ENCODE results near the gene RASSF8. TPM values are rescaled to one million over a fixed set of nuclear protein-coding genes. Genes with fewer than 3 reads are reported as not detected.

RASSF8 gene
- total and polyA plus RNA-seq, 10 donors: 1.4 to 38.0 (median 10.9) TPM

GRCh38 chr12:25926536-25926935 is 31.9 kb upstream of the RASSF8 start:
- H3K4me3 ChIP-seq: no peak overlapping the region
- 48 to 57% (median 54%) methylated on average over 5 of the region's 5 CpGs for WGBS, 5 donors
- TF ChIP-seq POLR2AphosphoS5 (IDR thresholded peaks at IDR 0.05) (no peak), CTCF (IDR thresholded peaks at IDR 0.05 in 8 of 11, conservative IDR thresholded peaks at IDR 0.05 in 3 of 11) (no peak), POLR2A (IDR thresholded peaks at IDR 0.05) (no peak)
- H3K36me3 ChIP-seq: no peaks in the 10 kb centered on the region
- no peak overlapping the region for H3K27ac ChIP-seq
- no peak for DNase-seq
- intact Hi-C loops (cut with DNase I; ENCODE audit: low total_unique reads): no loop called here
- H3K27me3 ChIP-seq (replicated peaks in 1 of 7): no peaks in the 10 kb centered on the region
- no peaks in the 10 kb centered on the region for H3K9me3 ChIP-seq
- H3K4me1 ChIP-seq: no peaks in the 10 kb centered on the region

DNA sequence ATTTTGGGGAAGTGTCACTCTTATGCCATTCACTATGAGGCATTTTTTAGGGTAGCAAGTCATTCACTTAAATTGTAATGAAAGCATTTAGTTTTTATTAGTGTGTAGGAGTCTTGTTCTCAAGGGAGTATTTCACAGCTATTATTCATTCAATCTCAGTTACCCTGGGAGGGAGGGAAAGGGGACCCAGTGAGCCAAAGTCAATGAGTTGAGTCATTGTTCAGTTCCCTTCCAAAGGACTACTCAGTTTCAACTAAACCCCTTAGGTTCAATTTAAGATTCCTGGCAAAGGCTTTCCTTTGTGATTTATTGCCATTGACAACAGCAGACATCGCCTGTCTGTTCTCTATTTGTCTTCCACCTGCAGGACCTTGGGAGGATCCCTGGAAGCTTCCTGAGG is 29.3 kb upstream of the RASSF8 start:
- Histone ChIP-seq H3K9me3 (no peaks in the 10 kb centered on the region), H3K27ac (no peak overlapping the region), H3K4me1 (no peaks in the 10 kb centered on the region), H3K36me3 (no peaks in the 10 kb centered on the region), H3K27me3 (replicated peaks in 1 of 7) (no peaks in the 10 kb centered on the region), H3K4me3 (no peak overlapping the region)
- WGBS, 5 donors: 42 to 89% (median 82%) methylated on average over 1 of the region's 1 CpG
- DNase-seq: no peak
- intact Hi-C loops (cut with DNase I; ENCODE audit: low total_unique reads): no loop called here
- TF ChIP-seq CTCF (IDR thresholded peaks at IDR 0.05 in 8 of 11, conservative IDR thresholded peaks at IDR 0.05 in 3 of 11): no peak
- TF ChIP-seq POLR2A (IDR thresholded peaks at IDR 0.05): no peak
- no peak for TF ChIP-seq POLR2AphosphoS5 (IDR thresholded peaks at IDR 0.05)

GRCh38 chr12:25932971-25933370 is 25.5 kb upstream of the RASSF8 start:
- H3K9me3 ChIP-seq: no peaks in the 10 kb centered on the region
- H3K4me3 ChIP-seq: no peak overlapping the region
- no peak for TF ChIP-seq POLR2AphosphoS5 (IDR thresholded peaks at IDR 0.05)
- H3K27ac ChIP-seq: no peak overlapping the region
- intact Hi-C loops (cut with DNase I; ENCODE audit: low total_unique reads): no loop called here
- WGBS, 5 donors: 78 to 93% (median 91%) methylated on average over 4 of the region's 4 CpGs
- no peaks in the 10 kb centered on the region for H3K27me3 ChIP-seq (replicated peaks in 1 of 7)
- H3K36me3 ChIP-seq: no peaks in the 10 kb centered on the region
- no peaks in the 10 kb centered on the region for H3K4me1 ChIP-seq
- DNase-seq: no peak

DNA sequence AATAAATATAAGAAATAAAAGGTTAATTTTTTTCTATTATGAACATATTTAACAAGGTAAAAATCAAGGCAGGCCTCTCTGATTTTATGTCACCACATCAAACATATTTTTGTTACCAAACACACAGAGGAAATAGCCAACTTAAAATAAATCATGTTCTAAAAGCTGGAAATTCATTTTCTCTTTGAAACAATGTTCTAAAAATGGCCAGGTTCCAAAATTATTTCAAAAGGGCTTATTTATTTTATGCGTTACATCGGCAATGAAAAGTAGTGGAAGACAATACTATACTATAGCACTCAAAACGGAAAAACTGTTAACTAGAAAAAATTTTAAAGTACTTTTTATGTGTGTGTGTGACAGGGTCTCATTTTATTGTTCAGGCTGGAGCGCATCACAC is 24.0 kb upstream of the RASSF8 start:
- no peak for DNase-seq
- TF ChIP-seq CTCF (IDR thresholded peaks at IDR 0.05 in 8 of 11, conservative IDR thresholded peaks at IDR 0.05 in 3 of 11) (no peak), POLR2A (IDR thresholded peaks at IDR 0.05) (no peak), POLR2AphosphoS5 (IDR thresholded peaks at IDR 0.05) (no peak)
- H3K27ac ChIP-seq: no peak overlapping the region
- H3K36me3 ChIP-seq: no peaks in the 10 kb centered on the region
- 57 to 76% (median 75%) methylated on average over 4 of the region's 4 CpGs for WGBS, 5 donors
- no peaks in the 10 kb centered on the region for H3K4me1 ChIP-seq
- H3K27me3 ChIP-seq (replicated peaks in 1 of 7): no peaks in the 10 kb centered on the region
- intact Hi-C loops (cut with DNase I; ENCODE audit: low total_unique reads): no loop called here
- no peaks in the 10 kb centered on the region for H3K9me3 ChIP-seq
- H3K4me3 ChIP-seq: no peak overlapping the region

Measured in spleen (tissue), 11 donors.